WERI-Rb-1 (cell line): ENCODE measurements around the gene EFHB.
"Not testable (repeated sequence)": the region's sequence is repeated elsewhere in the genome, so short reads cannot be mapped to it uniquely, and the experiment has no call there.

Experiments
- DNase-seq: peaks from one replicate; pipeline ENCODE4 v3.0.0-alpha.2; 2020
- H3K27ac ChIP-seq: fragments of 250-450 bp; sonication (Bioruptor Pico); 2 replicates; pipeline ENCODE4 v1.5.1; 2020; ENCODE audit warnings: mild to moderate bottlenecking, moderate library complexity
- H3K27me3 ChIP-seq: fragments of 250-450 bp; sonication (Bioruptor Pico); 2 replicates; pipeline ENCODE4 v1.5.1; 2021; ENCODE audit warnings: mild to moderate bottlenecking, low read depth, moderate library complexity; ENCODE audit not compliant: insufficient read depth, severe bottlenecking
- H3K36me3 ChIP-seq: fragments of 250-450 bp; sonication (Bioruptor Pico); 2 replicates; pipeline ENCODE4 v1.5.1; 2020; ENCODE audit warnings: mild to moderate bottlenecking, moderate library complexity
- H3K4me3 ChIP-seq: 2 replicates; pipeline ENCODE4 v1.5.1; 2011; ENCODE audit warnings: low read depth, mild to moderate bottlenecking, control low read depth, low read length
- H3K9me3 ChIP-seq: fragments of 250-450 bp; sonication (Bioruptor Pico); 2 replicates; pipeline ENCODE4 v1.5.1; 2021; ENCODE audit warnings: mild to moderate bottlenecking, moderate library complexity; ENCODE audit not compliant: severe bottlenecking
- TF ChIP-seq, protein P1 (sequence below): IDR thresholded peaks from 2 replicates; pipeline ENCODE4 v1.5.1; 2011; ENCODE audit warnings: low read depth, mild to moderate bottlenecking, control low read depth, inconsistent platforms, low read length

Gene EFHB

DNA sequence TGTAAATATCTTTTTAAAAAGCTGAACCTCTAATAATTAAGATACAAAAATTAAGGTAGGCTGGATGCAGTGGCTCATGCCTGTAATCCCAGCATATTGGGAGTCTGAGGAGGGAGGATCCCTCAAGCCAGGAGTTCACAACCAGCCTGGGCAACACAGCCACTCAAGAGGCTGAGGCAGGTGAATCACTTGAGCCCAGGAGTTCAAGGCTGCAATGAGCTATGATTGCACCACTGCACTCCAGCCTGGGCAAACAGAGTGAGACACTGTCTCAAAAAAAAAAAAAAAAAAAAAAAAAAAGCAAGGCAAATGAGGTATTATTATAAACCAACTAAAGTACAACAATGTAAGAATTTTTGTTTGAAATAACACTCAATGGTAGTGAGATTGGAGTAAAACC, 47.6 kb downstream of the EFHB start:
- TF ChIP-seq, protein P1, sequence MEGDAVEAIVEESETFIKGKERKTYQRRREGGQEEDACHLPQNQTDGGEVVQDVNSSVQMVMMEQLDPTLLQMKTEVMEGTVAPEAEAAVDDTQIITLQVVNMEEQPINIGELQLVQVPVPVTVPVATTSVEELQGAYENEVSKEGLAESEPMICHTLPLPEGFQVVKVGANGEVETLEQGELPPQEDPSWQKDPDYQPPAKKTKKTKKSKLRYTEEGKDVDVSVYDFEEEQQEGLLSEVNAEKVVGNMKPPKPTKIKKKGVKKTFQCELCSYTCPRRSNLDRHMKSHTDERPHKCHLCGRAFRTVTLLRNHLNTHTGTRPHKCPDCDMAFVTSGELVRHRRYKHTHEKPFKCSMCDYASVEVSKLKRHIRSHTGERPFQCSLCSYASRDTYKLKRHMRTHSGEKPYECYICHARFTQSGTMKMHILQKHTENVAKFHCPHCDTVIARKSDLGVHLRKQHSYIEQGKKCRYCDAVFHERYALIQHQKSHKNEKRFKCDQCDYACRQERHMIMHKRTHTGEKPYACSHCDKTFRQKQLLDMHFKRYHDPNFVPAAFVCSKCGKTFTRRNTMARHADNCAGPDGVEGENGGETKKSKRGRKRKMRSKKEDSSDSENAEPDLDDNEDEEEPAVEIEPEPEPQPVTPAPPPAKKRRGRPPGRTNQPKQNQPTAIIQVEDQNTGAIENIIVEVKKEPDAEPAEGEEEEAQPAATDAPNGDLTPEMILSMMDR, result no peak
- no peaks in the 10 kb centered on the region for H3K9me3 ChIP-seq

DNA sequence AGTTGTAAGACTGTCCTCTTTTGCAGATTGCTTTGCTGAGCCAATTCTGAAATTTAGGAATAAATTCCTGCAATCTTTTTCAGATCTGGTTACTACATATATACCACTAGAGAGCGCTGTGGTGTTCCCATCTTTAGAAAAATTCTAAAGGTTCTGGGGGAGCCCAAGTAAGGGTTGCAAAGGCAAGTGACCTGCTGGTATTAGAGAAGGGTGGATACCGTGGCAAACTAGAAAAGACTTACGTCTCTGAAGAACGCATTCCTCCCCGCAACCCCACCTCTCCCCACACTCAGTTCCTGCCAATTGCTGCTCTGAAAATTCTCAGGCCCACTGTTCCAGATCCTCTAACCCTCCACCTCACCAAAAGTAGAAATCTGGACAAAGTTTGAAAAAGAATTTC, 48.5 kb downstream of the EFHB start:
- Histone ChIP-seq H3K36me3 (no peaks in the 10 kb centered on the region), H3K27ac (no peak overlapping the region), H3K27me3 (no peaks in the 10 kb centered on the region), H3K4me3 (no peak overlapping the region), H3K9me3 (no peaks in the 10 kb centered on the region)
- no peak for DNase-seq
- TF ChIP-seq, protein P1, result peak; percentile 37; the same call in 1 of the 2 replicates

More for the DNA sequence above, 47.6 kb downstream of the EFHB start:
- H3K36me3 ChIP-seq, result no peaks in the 10 kb centered on the region
- H3K27ac ChIP-seq, result no peak overlapping the region
- H3K4me3 ChIP-seq, result no peak overlapping the region
- DNase-seq, result no peak
- H3K27me3 ChIP-seq, result no peaks in the 10 kb centered on the region

DNA sequence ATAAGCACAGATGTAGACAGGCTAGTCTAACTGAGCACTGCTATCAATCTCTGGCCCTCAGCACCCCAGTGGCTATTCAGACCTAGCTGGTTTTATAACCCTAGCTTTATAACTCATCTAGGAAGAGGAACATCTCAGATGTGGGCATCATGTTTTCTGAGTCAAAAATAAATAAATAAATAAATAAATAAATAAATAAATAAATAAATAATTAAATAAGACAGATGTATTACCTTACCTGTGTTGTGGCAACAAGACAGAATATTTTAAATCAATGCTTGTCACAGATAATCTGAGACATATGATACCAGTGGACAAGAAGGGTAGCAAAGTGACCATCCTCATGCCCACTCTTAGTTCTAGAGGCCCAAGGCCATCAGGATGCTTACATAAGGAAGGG, 52.2 kb downstream of the EFHB start:
- Histone ChIP-seq H3K27ac (no peak overlapping the region), H3K36me3 (no peaks in the 10 kb centered on the region), H3K27me3 (no peaks in the 10 kb centered on the region), H3K9me3 (no peaks in the 10 kb centered on the region), H3K4me3 (no peak overlapping the region)
- DNase-seq, result no peak
- TF ChIP-seq, protein P1, result no peak

DNA sequence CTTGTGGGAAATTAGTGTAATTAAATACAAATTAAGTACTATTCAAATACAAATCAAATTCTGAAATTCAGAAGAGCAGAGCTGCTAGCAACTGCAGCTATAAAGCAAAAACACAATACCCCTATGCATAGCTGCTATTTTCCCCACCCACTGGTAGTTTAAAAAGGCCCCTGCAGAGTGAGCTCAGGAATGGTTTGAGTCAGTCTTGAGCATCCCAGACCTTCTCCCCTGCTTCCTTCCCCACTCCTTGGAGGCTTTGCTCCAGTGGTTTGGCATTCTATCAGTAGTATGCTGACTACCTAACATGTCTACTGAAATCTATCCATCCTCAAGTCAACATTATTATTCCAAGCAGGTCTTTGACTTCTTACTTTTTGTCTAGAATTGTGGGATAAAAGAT, 53.0 kb downstream of the EFHB start:
- TF ChIP-seq, protein P1, result no peak
- Histone ChIP-seq H3K36me3 (no peaks in the 10 kb centered on the region), H3K9me3 (no peaks in the 10 kb centered on the region), H3K27me3 (no peaks in the 10 kb centered on the region), H3K27ac (no peak overlapping the region), H3K4me3 (no peak overlapping the region)
- DNase-seq, result no peak

DNA sequence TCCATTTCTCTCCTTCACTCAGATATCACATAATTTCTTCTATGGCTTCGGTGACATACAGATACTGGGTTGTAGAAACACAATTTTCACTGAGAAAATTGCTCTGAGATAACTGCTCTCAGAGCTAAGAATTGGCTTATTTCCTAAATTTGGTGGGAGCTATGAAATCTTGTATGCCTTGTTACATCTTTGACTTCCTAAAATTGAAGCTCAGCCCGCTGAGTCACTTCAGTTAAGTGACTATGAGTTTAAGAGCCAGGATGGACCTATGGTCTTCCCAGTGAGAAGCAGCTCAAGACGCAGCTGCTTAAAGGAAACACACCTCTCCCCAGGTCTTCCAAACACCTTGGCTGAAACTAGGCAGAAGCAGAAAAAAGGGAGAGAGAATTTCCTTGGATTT, 56.4 kb downstream of the EFHB start:
- Histone ChIP-seq H3K4me3 (no peak overlapping the region), H3K27ac (no peak overlapping the region), H3K36me3 (no peaks in the 10 kb centered on the region), H3K9me3 (no peaks in the 10 kb centered on the region), H3K27me3 (no peaks in the 10 kb centered on the region)
- TF ChIP-seq, protein P1, result no peak
- DNase-seq, result no peak

DNA sequence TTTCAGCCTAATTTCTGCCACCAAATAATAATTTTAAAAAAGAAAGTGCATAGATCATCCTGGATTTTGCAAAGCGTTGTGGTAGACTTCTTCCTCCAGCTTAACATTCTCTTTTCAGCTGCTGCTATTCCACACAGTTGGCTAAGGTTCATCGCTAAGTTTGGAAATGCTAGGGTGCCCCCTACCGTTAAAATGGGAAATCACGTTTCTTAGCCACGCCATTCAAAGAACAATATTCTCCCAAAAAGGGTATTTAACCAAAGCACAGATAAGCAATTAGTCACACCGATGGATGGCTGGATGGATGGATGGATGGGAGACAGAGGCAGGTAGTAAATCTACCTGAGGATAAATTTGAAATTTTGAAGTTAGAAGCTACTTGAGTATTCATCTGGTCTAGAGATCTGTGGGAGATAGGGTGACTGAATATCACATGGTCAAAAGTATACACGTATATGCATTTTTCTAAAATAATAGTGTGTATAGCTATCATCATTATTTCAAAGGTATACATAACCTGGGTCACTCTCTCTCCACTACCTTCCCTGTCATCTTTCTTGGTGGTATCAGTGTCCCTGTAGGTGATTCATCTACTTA, 67.2 kb downstream of the EFHB start:
- no peaks in the 10 kb centered on the region for H3K36me3 ChIP-seq
- H3K27me3 ChIP-seq, result no peaks in the 10 kb centered on the region
- TF ChIP-seq, protein P1, result peak; percentile 65
- peak; percentile 42 for DNase-seq
- H3K4me3 ChIP-seq, result no peak overlapping the region
- no peak overlapping the region for H3K27ac ChIP-seq
- no peaks in the 10 kb centered on the region for H3K9me3 ChIP-seq

DNA sequence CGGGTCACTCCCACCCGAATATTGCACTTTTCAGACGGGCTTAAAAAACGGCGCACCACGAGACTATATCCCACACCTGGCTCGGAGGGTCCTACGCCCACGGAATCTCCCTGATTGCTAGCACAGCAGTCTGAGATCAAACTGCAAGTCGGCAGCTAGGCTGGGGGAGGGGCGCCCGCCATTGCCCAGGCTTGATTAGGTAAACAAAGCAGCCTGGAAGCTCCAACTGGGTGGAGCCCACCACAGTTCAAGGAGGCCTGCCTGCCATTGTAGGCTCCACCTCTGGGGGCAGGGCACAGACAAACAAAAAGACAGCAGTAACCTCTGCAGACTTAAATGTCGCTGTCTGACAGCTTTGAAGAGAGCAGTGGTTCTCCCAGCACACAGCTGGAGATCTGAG, 78.7 kb downstream of the EFHB start:
- DNase-seq, H3K27me3 ChIP-seq, H3K27ac ChIP-seq, H3K36me3 ChIP-seq, H3K9me3 ChIP-seq, H3K4me3 ChIP-seq: not testable (repeated sequence)

DNA sequence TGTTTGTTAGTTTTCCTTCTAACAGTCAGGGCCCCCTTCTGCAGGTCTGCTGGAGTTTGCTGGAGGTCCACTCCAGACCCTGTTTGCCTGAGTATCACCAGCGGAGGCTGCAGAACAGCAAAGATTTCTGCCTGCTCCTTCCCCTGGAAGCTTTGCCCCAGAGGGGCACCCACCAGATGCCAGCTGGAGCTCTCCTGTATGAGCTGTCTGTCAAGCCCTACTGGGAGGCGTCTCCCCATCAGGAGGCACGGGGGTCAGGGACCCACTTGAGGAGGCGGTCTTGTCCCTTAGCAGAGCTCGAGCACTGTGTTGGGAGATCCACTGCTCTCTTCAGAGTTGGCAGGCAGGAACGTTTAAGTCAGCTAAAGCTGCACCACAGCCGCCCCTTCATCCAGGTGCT, 87.4 kb downstream of the EFHB start:
- peak; percentile 39 for DNase-seq
- H3K36me3 ChIP-seq, H3K9me3 ChIP-seq, H3K27me3 ChIP-seq, H3K4me3 ChIP-seq: not testable (repeated sequence)
- H3K27ac ChIP-seq, result peak overlapping the region; percentile 29; the same call in 1 of the 2 replicates
